Activated B cell treated with CpG ODN at 0.5 μM for 24 hours (primary cell): ENCODE measurements around the gene TGFBR2. TPM values are rescaled to one million over a fixed set of nuclear protein-coding genes. Genes with fewer than 3 reads are reported as not detected.

Experiments used
- ATAC-seq: fragments of 200-7000 bp; cut with Tn5 transposase; one replicate; pipeline ENCODE4 v1.10.0; 2021; ENCODE audit warnings: low read depth, mild to moderate bottlenecking, moderate library complexity
- CTCF ChIA-PET: fragments of 350-600 bp; sonication (Branson Sonifier 250); formaldehyde crosslinking; loops from one replicate; lab custom pipeline; 2021; ENCODE audit warnings: antibody characterized with exemption; lab: Charles Lee
- POLR2A ChIA-PET: fragments of 350-600 bp; sonication (Branson Sonifier 250); formaldehyde crosslinking; loops from one replicate; lab custom pipeline; 2021; ENCODE audit warnings: antibody characterized with exemption; lab: Charles Lee
- DNase-seq: peaks from one replicate; pipeline ENCODE4 v3.0.0; 2022
- H3K27ac Mint-ChIP-seq: one replicate; pipeline ENCODE4 v1.8.0; 2020; ENCODE audit warnings: mixed read lengths
- H3K27me3 Mint-ChIP-seq: one replicate; pipeline ENCODE4 v1.8.0; 2021; ENCODE audit warnings: mixed read lengths
- H3K36me3 Mint-ChIP-seq: one replicate; pipeline ENCODE4 v1.8.0; 2021; ENCODE audit warnings: low read depth, mixed read lengths
- H3K4me1 Mint-ChIP-seq: one replicate; pipeline ENCODE4 v1.8.0; 2021; ENCODE audit warnings: mixed read lengths
- H3K4me3 Mint-ChIP-seq: one replicate; pipeline ENCODE4 v1.8.0; 2020; ENCODE audit warnings: mild to moderate bottlenecking, mixed read lengths
- H3K9me3 Mint-ChIP-seq: one replicate; pipeline ENCODE4 v1.8.0; 2020; ENCODE audit warnings: mixed read lengths
- CTCF ChIP-seq: fragments of 200-600 bp; IDR thresholded peaks from one replicate; pipeline ENCODE4 v1.8.0; 2022; ENCODE audit warnings: antibody characterized with exemption, mild to moderate bottlenecking
- intact Hi-C: fragments of 100-400 bp; cut with micrococcal nuclease; formaldehyde crosslinking; loops from one replicate; pipeline ENCODE4 v1.15.1; 2024
- total RNA-seq: library from RNA; stranded (reverse); gene quantifications from 2 replicates; pipeline ENCODE4 v1.2.3, GENCODE V29; 2022

The TGFBR2 gene
- total RNA-seq, 1 donor from 2014 or later: 104 TPM

- no peaks in the 10 kb centered on the region for H3K36me3 Mint-ChIP-seq
- intact Hi-C loops: no loop called here
Observed at GRCh38 chr3:30711867-30712266, 105.5 kb downstream of the TGFBR2 start.

GRCh38 chr3:30712991-30713390 is 106.6 kb downstream of the TGFBR2 start:
- peaks cover 7% of the 10 kb centered on the region for H3K9me3 Mint-ChIP-seq
- H3K36me3 Mint-ChIP-seq: no peaks in the 10 kb centered on the region
- TF ChIP-seq CTCF: no peak
- no peak overlapping the region for H3K27ac Mint-ChIP-seq
- POLR2A ChIA-PET: no interaction called here
- H3K4me1 Mint-ChIP-seq: peaks cover 9% of the 10 kb centered on the region
- CTCF ChIA-PET: no interaction called here
- H3K4me3 Mint-ChIP-seq: no peak overlapping the region
- intact Hi-C loops: no loop called here
- ATAC-seq: no peak
- DNase-seq: no peak
- H3K27me3 Mint-ChIP-seq: no peaks in the 10 kb centered on the region

More at GRCh38 chr3:30711867-30712266, 105.5 kb downstream of the TGFBR2 start:
- DNase-seq (no peak), ATAC-seq (no peak)
- Mint-ChIP-seq H3K4me1 (peaks cover 9% of the 10 kb centered on the region), H3K27ac (no peak overlapping the region), H3K4me3 (no peak overlapping the region), H3K9me3 (peaks cover 7% of the 10 kb centered on the region), H3K27me3 (no peaks in the 10 kb centered on the region)
- CTCF ChIA-PET: no interaction called here
- POLR2A ChIA-PET: no interaction called here
- TF ChIP-seq CTCF: no peak

- ATAC-seq: no peak
- no peak for DNase-seq
- no peaks in the 10 kb centered on the region for H3K27me3 Mint-ChIP-seq
- no peak overlapping the region for H3K4me3 Mint-ChIP-seq
- H3K36me3 Mint-ChIP-seq: no peaks in the 10 kb centered on the region
- no peak for TF ChIP-seq CTCF
- intact Hi-C loops: no loop called here
- POLR2A ChIA-PET: no interaction called here
- CTCF ChIA-PET: no interaction called here
- H3K27ac Mint-ChIP-seq: no peak overlapping the region
- H3K4me1 Mint-ChIP-seq: peaks cover 14% of the 10 kb centered on the region
- H3K9me3 Mint-ChIP-seq: peaks cover 7% of the 10 kb centered on the region
Observed at GRCh38 chr3:30713885-30714503, 107.6 kb downstream of the TGFBR2 start.

- ATAC-seq (no peak), DNase-seq (no peak)
- peaks cover 8% of the 10 kb centered on the region for H3K27me3 Mint-ChIP-seq
- intact Hi-C loops: no loop called here
- H3K36me3 Mint-ChIP-seq: no peaks in the 10 kb centered on the region
- ChIA-PET CTCF (no interaction called here), POLR2A (interaction anchor here (0.6 kb wide), 1 partner anchor 26 kb away, joined by 3 read pairs; no protein-coding TSS in a partner anchor)
- H3K4me1 Mint-ChIP-seq: peaks cover 12% of the 10 kb centered on the region
- no peak overlapping the region for H3K4me3 Mint-ChIP-seq
- no peak overlapping the region for H3K27ac Mint-ChIP-seq
- TF ChIP-seq CTCF: no peak
- H3K9me3 Mint-ChIP-seq: peaks cover 6% of the 10 kb centered on the region
Observed at GRCh38 chr3:30719536-30719935, 113.1 kb downstream of the TGFBR2 start.

- Mint-ChIP-seq H3K9me3 (no peaks in the 10 kb centered on the region), H3K27ac (no peak overlapping the region), H3K27me3 (peaks cover 8% of the 10 kb centered on the region), H3K36me3 (no peaks in the 10 kb centered on the region), H3K4me1 (peaks cover 12% of the 10 kb centered on the region), H3K4me3 (no peak overlapping the region)
- TF ChIP-seq CTCF: no peak
- DNase-seq (no peak), ATAC-seq (no peak)
- ChIA-PET CTCF (no interaction called here), POLR2A (no interaction called here)
- intact Hi-C loops: no loop called here
Observed at GRCh38 chr3:30720586-30721313, 114.3 kb downstream of the TGFBR2 start.
